HepG2 (cell line): ENCODE measurements around the gene ZNF584. TPM values are rescaled to one million over a fixed set of nuclear protein-coding genes. Genes with fewer than 3 reads are reported as not detected.

Experiments used
- ATF1 ChIP-seq: IDR thresholded peaks from 2 replicates; pipeline ENCODE4 v1.6.1; 2016; ENCODE audit warnings: mild to moderate bottlenecking, control low read depth
- DPF2 ChIP-seq: sonication (generic); formaldehyde crosslinking; IDR thresholded peaks from 2 replicates; pipeline ENCODE4 v1.4.0; 2020; ENCODE audit warnings: mild to moderate bottlenecking, low read depth, missing genetic modification reagents, borderline replicate concordance
- ELF1 ChIP-seq: sonication (generic); formaldehyde crosslinking; IDR thresholded peaks from 2 replicates; pipeline ENCODE4 v1.4.0; 2020; ENCODE audit warnings: missing genetic modification reagents
- ERF ChIP-seq: IDR thresholded peaks from 2 replicates; pipeline ENCODE4 v1.6.1; 2018; ENCODE audit warnings: missing biosample characterization, missing genetic modification reagents
- MEIS1 ChIP-seq: sonication (generic); formaldehyde crosslinking; IDR thresholded peaks from 2 replicates; pipeline ENCODE4 v1.9.0; 2021; ENCODE audit warnings: mild to moderate bottlenecking, missing genetic modification reagents, moderate library complexity, borderline replicate concordance
- PAX8 ChIP-seq: sonication (generic); formaldehyde crosslinking; IDR thresholded peaks from 2 replicates; pipeline ENCODE4 v1.8.0; 2022; ENCODE audit warnings: mild to moderate bottlenecking, missing genetic modification reagents, borderline replicate concordance
- PHF5A ChIP-seq: IDR thresholded peaks from one replicate; pipeline ENCODE4 v1.6.1; 2018; ENCODE audit warnings: low read depth, missing genetic modification reagents; ENCODE audit not compliant: unreplicated experiment
- ZFP41 ChIP-seq: sonication (generic); formaldehyde crosslinking; IDR thresholded peaks from 2 replicates; pipeline ENCODE4 v1.4.0; 2020; ENCODE audit warnings: mild to moderate bottlenecking, missing genetic modification reagents, borderline replicate concordance
- ZMYM3 ChIP-seq: sonication (generic); formaldehyde crosslinking; IDR thresholded peaks from 2 replicates; pipeline ENCODE4 v1.5.1; 2020; ENCODE audit warnings: mild to moderate bottlenecking, missing genetic modification reagents
- ZNF143 ChIP-seq: sonication (generic); formaldehyde crosslinking; IDR thresholded peaks from 2 replicates; pipeline ENCODE4 v1.4.0; 2020; ENCODE audit warnings: missing genetic modification reagents
- ZNF496 ChIP-seq: sonication (generic); formaldehyde crosslinking; IDR thresholded peaks from 2 replicates; pipeline ENCODE4 v1.8.1; 2023; ENCODE audit warnings: mild to moderate bottlenecking, moderate library complexity, missing genetic modification reagents; ENCODE audit not compliant: insufficient replicate concordance
- ZNF557 ChIP-seq: sonication (generic); formaldehyde crosslinking; IDR thresholded peaks from 2 replicates; pipeline ENCODE4 v1.4.0; 2020; ENCODE audit warnings: missing genetic modification reagents
- ZNF562 ChIP-seq: sonication (generic); formaldehyde crosslinking; IDR thresholded peaks from 2 replicates; pipeline ENCODE4 v1.8.0; 2022; ENCODE audit warnings: missing genetic modification reagents, borderline replicate concordance
- ZNF598 ChIP-seq: sonication (generic); formaldehyde crosslinking; IDR thresholded peaks from 2 replicates; pipeline ENCODE4 v1.5.1; 2020; ENCODE audit warnings: mild to moderate bottlenecking, missing genetic modification reagents, borderline replicate concordance
- ZNF792 ChIP-seq: IDR thresholded peaks from 2 replicates; pipeline ENCODE4 v1.6.1; 2016
- ZNF839 ChIP-seq: sonication (generic); formaldehyde crosslinking; IDR thresholded peaks from 2 replicates; pipeline ENCODE4 v1.4.0; 2020; ENCODE audit warnings: missing genetic modification reagents, mild to moderate bottlenecking, borderline replicate concordance
- polyA plus RNA-seq, 8 experiments: library from polyadenylated mRNA; depleted of rRNA in 3 of 8; stranded (reverse) in 7 of 8; unstranded in 1 of 8; fragments of >200 nt; fragmentation: Illumina TruSeq in 4 of 8; extraction: Trizol in 4 of 8; gene quantifications; 2 replicates each; pipeline versions ENCODE4 v1.2.1 to v1.2.3, GENCODE V29; 2011 to 2016; ENCODE audit warnings: low read depth in 4 of 8, missing spikeins in 1 of 8, mixed read lengths in 1 of 8; ENCODE audit not compliant: insufficient read depth in 1 of 8
- total RNA-seq, 5 experiments: library from RNA; depleted of rRNA; stranded (reverse); fragments of >200 nt; fragmentation: Illumina TruSeq; extraction: Trizol; gene quantifications; 2 replicates each; pipeline ENCODE4 v1.2.3, GENCODE V29; 2016; ENCODE audit warnings: low read depth in 1 of 5
- TF ChIP-seq, protein P1 (sequence below): sonication (generic); formaldehyde crosslinking; conservative IDR thresholded peaks from 2 replicates; pipeline ENCODE4 v1.4.0; 2020; ENCODE audit warnings: mild to moderate bottlenecking, missing genetic modification reagents, moderate library complexity
- TF ChIP-seq, protein P2 (sequence below): sonication (generic); formaldehyde crosslinking; IDR thresholded peaks from 2 replicates; pipeline ENCODE4 v1.4.0; 2020; ENCODE audit warnings: mild to moderate bottlenecking, missing genetic modification reagents
- TF ChIP-seq, protein P3 (sequence below): IDR thresholded peaks from 2 replicates; pipeline ENCODE4 v1.6.1; 2016; ENCODE audit warnings: low read depth, missing genetic modification reagents, missing compliant biosample characterization
- TF ChIP-seq, protein P4 (sequence below): sonication (generic); formaldehyde crosslinking; IDR thresholded peaks from 2 replicates; pipeline ENCODE4 v1.8.0; 2022; ENCODE audit warnings: mild to moderate bottlenecking, missing genetic modification reagents, moderate library complexity

Gene ZNF584
- total and polyA plus RNA-seq, 2 of the 13 experiments (the other 11 are each of a cell fraction or from before 2014, with no cell fraction given): 2.4 to 7.0 TPM

DNA sequence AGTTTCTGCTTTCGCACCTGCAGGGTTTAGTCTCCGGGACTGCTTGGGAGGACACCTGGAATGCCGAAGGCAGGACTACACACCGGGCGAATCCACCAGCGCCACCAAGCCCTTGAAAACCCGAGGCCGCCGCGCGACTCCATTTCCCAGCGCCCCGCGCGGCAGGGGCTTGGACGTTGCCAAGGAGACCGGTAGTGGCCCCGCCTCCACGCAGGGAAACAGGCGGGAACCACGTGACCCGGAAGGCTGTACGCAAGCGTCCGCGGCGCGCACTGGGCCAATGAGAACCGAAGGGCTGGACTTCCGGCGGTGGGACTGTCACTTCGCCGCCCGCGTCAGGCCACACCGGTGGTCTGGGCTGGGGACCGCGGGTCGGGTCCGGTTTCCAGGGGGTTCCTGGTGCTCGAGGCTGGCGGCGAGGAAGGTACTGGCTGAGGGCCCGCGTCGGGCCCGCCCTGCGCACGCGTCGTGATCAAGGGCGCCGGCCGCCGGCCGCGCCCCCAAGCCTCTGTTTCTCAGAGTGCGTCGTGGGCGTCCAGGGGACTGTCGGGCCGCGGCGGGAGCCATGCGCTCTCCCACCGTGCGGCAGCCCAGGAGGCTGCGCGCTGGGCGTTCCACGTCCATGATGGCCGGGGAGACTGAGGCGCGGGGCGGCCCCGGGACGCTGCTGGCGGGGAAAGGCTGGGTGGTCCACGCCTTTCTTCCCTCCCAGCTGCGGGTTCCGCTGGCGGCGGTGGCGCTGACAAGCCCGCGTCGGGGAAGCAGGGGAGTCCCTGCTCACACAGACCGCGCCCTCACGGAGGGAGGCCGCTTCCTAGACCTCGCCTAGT, 58.5 kb downstream of the ZNF584 start, which contains the start of gene ZNF324 (continued):
- TF ChIP-seq, protein P1, sequence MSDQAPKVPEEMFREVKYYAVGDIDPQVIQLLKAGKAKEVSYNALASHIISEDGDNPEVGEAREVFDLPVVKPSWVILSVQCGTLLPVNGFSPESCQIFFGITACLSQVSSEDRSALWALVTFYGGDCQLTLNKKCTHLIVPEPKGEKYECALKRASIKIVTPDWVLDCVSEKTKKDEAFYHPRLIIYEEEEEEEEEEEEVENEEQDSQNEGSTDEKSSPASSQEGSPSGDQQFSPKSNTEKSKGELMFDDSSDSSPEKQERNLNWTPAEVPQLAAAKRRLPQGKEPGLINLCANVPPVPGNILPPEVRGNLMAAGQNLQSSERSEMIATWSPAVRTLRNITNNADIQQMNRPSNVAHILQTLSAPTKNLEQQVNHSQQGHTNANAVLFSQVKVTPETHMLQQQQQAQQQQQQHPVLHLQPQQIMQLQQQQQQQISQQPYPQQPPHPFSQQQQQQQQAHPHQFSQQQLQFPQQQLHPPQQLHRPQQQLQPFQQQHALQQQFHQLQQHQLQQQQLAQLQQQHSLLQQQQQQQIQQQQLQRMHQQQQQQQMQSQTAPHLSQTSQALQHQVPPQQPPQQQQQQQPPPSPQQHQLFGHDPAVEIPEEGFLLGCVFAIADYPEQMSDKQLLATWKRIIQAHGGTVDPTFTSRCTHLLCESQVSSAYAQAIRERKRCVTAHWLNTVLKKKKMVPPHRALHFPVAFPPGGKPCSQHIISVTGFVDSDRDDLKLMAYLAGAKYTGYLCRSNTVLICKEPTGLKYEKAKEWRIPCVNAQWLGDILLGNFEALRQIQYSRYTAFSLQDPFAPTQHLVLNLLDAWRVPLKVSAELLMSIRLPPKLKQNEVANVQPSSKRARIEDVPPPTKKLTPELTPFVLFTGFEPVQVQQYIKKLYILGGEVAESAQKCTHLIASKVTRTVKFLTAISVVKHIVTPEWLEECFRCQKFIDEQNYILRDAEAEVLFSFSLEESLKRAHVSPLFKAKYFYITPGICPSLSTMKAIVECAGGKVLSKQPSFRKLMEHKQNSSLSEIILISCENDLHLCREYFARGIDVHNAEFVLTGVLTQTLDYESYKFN (CRISPR knock-in tag): no peak; the same call in 1 of the 2 replicates
- TF ChIP-seq ELF1 (CRISPR knock-in tag): peak; percentile 98
- peak; percentile 32; the same call in 1 of the 2 replicates for TF ChIP-seq ATF1 (CRISPR knock-in tag)
- no peak for TF ChIP-seq PHF5A (CRISPR knock-in tag)
- peak; percentile 71 for TF ChIP-seq MEIS1
- TF ChIP-seq, protein P2, sequence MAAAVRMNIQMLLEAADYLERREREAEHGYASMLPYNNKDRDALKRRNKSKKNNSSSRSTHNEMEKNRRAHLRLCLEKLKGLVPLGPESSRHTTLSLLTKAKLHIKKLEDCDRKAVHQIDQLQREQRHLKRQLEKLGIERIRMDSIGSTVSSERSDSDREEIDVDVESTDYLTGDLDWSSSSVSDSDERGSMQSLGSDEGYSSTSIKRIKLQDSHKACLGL (CRISPR knock-in tag): no peak
- TF ChIP-seq ZNF496 (CRISPR knock-in tag): no peak
- TF ChIP-seq ZMYM3: no peak
- TF ChIP-seq DPF2 (CRISPR knock-in tag): no peak
- TF ChIP-seq, protein P3, sequence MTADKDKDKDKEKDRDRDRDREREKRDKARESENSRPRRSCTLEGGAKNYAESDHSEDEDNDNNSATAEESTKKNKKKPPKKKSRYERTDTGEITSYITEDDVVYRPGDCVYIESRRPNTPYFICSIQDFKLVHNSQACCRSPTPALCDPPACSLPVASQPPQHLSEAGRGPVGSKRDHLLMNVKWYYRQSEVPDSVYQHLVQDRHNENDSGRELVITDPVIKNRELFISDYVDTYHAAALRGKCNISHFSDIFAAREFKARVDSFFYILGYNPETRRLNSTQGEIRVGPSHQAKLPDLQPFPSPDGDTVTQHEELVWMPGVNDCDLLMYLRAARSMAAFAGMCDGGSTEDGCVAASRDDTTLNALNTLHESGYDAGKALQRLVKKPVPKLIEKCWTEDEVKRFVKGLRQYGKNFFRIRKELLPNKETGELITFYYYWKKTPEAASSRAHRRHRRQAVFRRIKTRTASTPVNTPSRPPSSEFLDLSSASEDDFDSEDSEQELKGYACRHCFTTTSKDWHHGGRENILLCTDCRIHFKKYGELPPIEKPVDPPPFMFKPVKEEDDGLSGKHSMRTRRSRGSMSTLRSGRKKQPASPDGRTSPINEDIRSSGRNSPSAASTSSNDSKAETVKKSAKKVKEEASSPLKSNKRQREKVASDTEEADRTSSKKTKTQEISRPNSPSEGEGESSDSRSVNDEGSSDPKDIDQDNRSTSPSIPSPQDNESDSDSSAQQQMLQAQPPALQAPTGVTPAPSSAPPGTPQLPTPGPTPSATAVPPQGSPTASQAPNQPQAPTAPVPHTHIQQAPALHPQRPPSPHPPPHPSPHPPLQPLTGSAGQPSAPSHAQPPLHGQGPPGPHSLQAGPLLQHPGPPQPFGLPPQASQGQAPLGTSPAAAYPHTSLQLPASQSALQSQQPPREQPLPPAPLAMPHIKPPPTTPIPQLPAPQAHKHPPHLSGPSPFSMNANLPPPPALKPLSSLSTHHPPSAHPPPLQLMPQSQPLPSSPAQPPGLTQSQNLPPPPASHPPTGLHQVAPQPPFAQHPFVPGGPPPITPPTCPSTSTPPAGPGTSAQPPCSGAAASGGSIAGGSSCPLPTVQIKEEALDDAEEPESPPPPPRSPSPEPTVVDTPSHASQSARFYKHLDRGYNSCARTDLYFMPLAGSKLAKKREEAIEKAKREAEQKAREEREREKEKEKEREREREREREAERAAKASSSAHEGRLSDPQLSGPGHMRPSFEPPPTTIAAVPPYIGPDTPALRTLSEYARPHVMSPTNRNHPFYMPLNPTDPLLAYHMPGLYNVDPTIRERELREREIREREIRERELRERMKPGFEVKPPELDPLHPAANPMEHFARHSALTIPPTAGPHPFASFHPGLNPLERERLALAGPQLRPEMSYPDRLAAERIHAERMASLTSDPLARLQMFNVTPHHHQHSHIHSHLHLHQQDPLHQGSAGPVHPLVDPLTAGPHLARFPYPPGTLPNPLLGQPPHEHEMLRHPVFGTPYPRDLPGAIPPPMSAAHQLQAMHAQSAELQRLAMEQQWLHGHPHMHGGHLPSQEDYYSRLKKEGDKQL (CRISPR knock-in tag): 0 out of 2 replicates have a peak, but pooled peaks have one; percentile 22
- no peak for TF ChIP-seq ZNF839 (CRISPR knock-in tag)
- TF ChIP-seq ZNF792 (CRISPR knock-in tag): no peak
- no peak for TF ChIP-seq PAX8 (CRISPR knock-in tag)
- TF ChIP-seq ZNF143: peak; percentile 94
- peak; percentile 71 for TF ChIP-seq ERF (CRISPR knock-in tag)
- TF ChIP-seq, protein P4, sequence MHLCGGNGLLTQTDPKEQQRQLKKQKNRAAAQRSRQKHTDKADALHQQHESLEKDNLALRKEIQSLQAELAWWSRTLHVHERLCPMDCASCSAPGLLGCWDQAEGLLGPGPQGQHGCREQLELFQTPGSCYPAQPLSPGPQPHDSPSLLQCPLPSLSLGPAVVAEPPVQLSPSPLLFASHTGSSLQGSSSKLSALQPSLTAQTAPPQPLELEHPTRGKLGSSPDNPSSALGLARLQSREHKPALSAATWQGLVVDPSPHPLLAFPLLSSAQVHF: no peak
- no peak for TF ChIP-seq ZNF598 (CRISPR knock-in tag)
- no peak for TF ChIP-seq ZNF562
- no peak for TF ChIP-seq ZNF557 (CRISPR knock-in tag)
- TF ChIP-seq ZFP41 (CRISPR knock-in tag): no peak; the same call in 1 of the 2 replicates
